Measurements from ENCODE around the gene PANX2.

DNA sequence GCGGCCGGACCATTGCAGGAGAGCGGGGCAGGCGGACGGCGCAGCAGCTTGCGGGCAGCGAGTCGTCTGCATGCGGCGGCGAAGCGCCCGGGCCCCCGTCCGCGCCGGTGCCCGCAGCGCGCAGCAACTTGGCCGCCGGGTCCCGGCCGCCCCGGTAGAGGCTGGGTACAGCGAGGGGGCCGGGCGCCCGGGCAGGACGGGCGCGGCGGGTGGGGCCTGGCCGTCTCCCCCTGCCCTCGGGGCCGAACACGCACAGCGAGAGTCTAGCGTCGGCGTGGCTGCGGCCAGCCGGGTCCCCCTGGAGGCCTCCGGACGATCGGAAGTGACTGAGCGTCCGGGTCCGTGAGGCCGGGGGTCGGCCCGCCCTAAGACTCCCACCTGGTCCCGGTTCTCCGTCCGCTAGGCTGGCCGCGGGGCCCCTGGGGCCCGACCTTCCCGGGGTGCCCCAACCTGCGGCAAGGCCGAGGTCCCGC, 14.4 kb downstream of the PANX2 start:
- TF ChIP-seq, protein P1, sequence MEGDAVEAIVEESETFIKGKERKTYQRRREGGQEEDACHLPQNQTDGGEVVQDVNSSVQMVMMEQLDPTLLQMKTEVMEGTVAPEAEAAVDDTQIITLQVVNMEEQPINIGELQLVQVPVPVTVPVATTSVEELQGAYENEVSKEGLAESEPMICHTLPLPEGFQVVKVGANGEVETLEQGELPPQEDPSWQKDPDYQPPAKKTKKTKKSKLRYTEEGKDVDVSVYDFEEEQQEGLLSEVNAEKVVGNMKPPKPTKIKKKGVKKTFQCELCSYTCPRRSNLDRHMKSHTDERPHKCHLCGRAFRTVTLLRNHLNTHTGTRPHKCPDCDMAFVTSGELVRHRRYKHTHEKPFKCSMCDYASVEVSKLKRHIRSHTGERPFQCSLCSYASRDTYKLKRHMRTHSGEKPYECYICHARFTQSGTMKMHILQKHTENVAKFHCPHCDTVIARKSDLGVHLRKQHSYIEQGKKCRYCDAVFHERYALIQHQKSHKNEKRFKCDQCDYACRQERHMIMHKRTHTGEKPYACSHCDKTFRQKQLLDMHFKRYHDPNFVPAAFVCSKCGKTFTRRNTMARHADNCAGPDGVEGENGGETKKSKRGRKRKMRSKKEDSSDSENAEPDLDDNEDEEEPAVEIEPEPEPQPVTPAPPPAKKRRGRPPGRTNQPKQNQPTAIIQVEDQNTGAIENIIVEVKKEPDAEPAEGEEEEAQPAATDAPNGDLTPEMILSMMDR (conservative IDR thresholded peaks at IDR 0.05), result no peak
- TF ChIP-seq ZFX (IDR thresholded peaks at IDR 0.05), result no peak

Measured in C4-2B (cell line).